SJCRH30 (cell line): ENCODE results near the gene RNF114. TPM values are rescaled to one million over a fixed set of nuclear protein-coding genes. Genes with fewer than 3 reads are reported as not detected.
"Not testable (repeated sequence)": the region's sequence is repeated elsewhere in the genome, so short reads cannot be mapped to it uniquely, and the experiment has no call there.

ENCODE experiments used
- DNase-seq, 2 experiments: peaks; one replicate each; pipeline ENCODE4 v3.0.0-alpha.2; 2015 to 2020
- H3K27ac ChIP-seq: fragments of 250-450 bp; sonication (Bioruptor Pico); 2 replicates; pipeline ENCODE4 v1.5.1; 2020; ENCODE audit warnings: mild to moderate bottlenecking, moderate library complexity
- H3K27me3 ChIP-seq: fragments of 250-450 bp; sonication (Bioruptor Pico); 2 replicates; pipeline ENCODE4 v1.5.1; 2020; ENCODE audit warnings: mild to moderate bottlenecking, moderate library complexity
- H3K36me3 ChIP-seq: fragments of 250-450 bp; sonication (Bioruptor Pico); 2 replicates; pipeline ENCODE4 v1.5.1; 2020; ENCODE audit warnings: mild to moderate bottlenecking, moderate library complexity
- H3K4me1 ChIP-seq: fragments of 250-450 bp; sonication (Bioruptor Pico); 2 replicates; pipeline ENCODE4 v1.5.1; 2020; ENCODE audit warnings: mild to moderate bottlenecking, moderate library complexity
- H3K4me3 ChIP-seq: fragments of 250-450 bp; sonication (Bioruptor Pico); 2 replicates; pipeline ENCODE4 v1.5.1; 2020; ENCODE audit warnings: mild to moderate bottlenecking, moderate library complexity
- H3K9me3 ChIP-seq: fragments of 250-450 bp; sonication (Bioruptor Pico); replicated peaks from 2 replicates; pipeline ENCODE4 v1.5.1; 2020; ENCODE audit warnings: mild to moderate bottlenecking, moderate library complexity
- total RNA-seq: library from RNA; depleted of rRNA; stranded (reverse); fragments of >200 nt; shearing (Covaris generic); gene quantifications from 2 replicates; pipeline ENCODE4 v1.2.3, GENCODE V29; 2014; rRNA removed

RNF114 gene
- total RNA-seq, 1 experiment from 2014 or later, result 108 TPM

- no peak overlapping the region for H3K4me3 ChIP-seq
- peak overlapping the region; percentile 57 for H3K27ac ChIP-seq
- DNase-seq, result peak; percentile 86 to 89
Measured at GRCh38 chr20:49989234-49990065, 53.3 kb downstream of the RNF114 start.

GRCh38 chr20:49990271-49990720 lies 54.1 kb downstream of the RNF114 start:
- H3K27me3 ChIP-seq, result no peaks in the 10 kb centered on the region
- no peaks in the 10 kb centered on the region for H3K9me3 ChIP-seq
- H3K27ac ChIP-seq, result peak overlapping the region; percentile 57; the same call in 1 of the 2 replicates
- H3K4me3 ChIP-seq, result no peak overlapping the region
- H3K4me1 ChIP-seq, result peaks cover 59% of the 10 kb centered on the region
- peaks cover 40% of the 10 kb centered on the region for H3K36me3 ChIP-seq
- DNase-seq, result peak in 1 of 2 experiments; percentile 58

More at GRCh38 chr20:49989234-49990065, 53.3 kb downstream of the RNF114 start:
- no peaks in the 10 kb centered on the region for H3K27me3 ChIP-seq
- peaks cover 49% of the 10 kb centered on the region for H3K36me3 ChIP-seq
- H3K9me3 ChIP-seq, result no peaks in the 10 kb centered on the region
- H3K4me1 ChIP-seq, result peaks cover 67% of the 10 kb centered on the region

- Histone ChIP-seq H3K4me1 (peaks cover 35% of the 10 kb centered on the region), H3K27ac (no peak overlapping the region), H3K36me3 (peaks cover 11% of the 10 kb centered on the region), H3K27me3 (no peaks in the 10 kb centered on the region; the same call in 1 of the 2 replicates), H3K4me3 (no peak overlapping the region), H3K9me3 (no peaks in the 10 kb centered on the region)
- DNase-seq, result no peak
Measured at GRCh38 chr20:49993301-49993751, 57.1 kb downstream of the RNF114 start.

GRCh38 chr20:49995586-49995985 lies 59.4 kb downstream of the RNF114 start:
- Histone ChIP-seq H3K36me3 (no peaks in the 10 kb centered on the region), H3K4me1 (peaks cover 17% of the 10 kb centered on the region; the same call in 1 of the 2 replicates), H3K4me3 (no peak overlapping the region), H3K9me3 (no peaks in the 10 kb centered on the region), H3K27me3 (no peaks in the 10 kb centered on the region; the same call in 1 of the 2 replicates), H3K27ac (no peak overlapping the region)
- DNase-seq, result no peak

GRCh38 chr20:49998478-49999188 lies 62.4 kb downstream of the RNF114 start:
- H3K27ac ChIP-seq, H3K4me3 ChIP-seq, H3K27me3 ChIP-seq, DNase-seq, H3K9me3 ChIP-seq, H3K36me3 ChIP-seq: not testable (repeated sequence)
- peaks cover 19% of the 10 kb centered on the region; the same call in 1 of the 2 replicates for H3K4me1 ChIP-seq

GRCh38 chr20:49999329-49999728 lies 63.1 kb downstream of the RNF114 start:
- Histone ChIP-seq H3K27ac (no peak overlapping the region), H3K4me3 (no peak overlapping the region), H3K9me3 (no peaks in the 10 kb centered on the region), H3K27me3 (no peaks in the 10 kb centered on the region; the same call in 1 of the 2 replicates), H3K4me1 (peaks cover 15% of the 10 kb centered on the region; the same call in 1 of the 2 replicates), H3K36me3 (no peaks in the 10 kb centered on the region)
- no peak for DNase-seq

- H3K9me3 ChIP-seq, H3K36me3 ChIP-seq, H3K27me3 ChIP-seq, DNase-seq, H3K4me3 ChIP-seq, H3K27ac ChIP-seq: not testable (repeated sequence)
- peaks cover 15% of the 10 kb centered on the region; the same call in 1 of the 2 replicates for H3K4me1 ChIP-seq
Measured at GRCh38 chr20:50000548-50001222, 64.5 kb downstream of the RNF114 start.

- H3K4me3 ChIP-seq, result no peak overlapping the region
- H3K4me1 ChIP-seq, result peaks cover 15% of the 10 kb centered on the region; the same call in 1 of the 2 replicates
- H3K36me3 ChIP-seq, result no peaks in the 10 kb centered on the region
- no peak overlapping the region for H3K27ac ChIP-seq
- no peaks in the 10 kb centered on the region; the same call in 1 of the 2 replicates for H3K27me3 ChIP-seq
- no peaks in the 10 kb centered on the region for H3K9me3 ChIP-seq
- DNase-seq, result no peak
Measured at GRCh38 chr20:50001784-50002311, 65.7 kb downstream of the RNF114 start.

GRCh38 chr20:50003253-50003656 lies 67.1 kb downstream of the RNF114 start:
- no peak for DNase-seq
- no peak overlapping the region for H3K27ac ChIP-seq
- peaks cover 18% of the 10 kb centered on the region; the same call in 1 of the 2 replicates for H3K4me1 ChIP-seq
- no peaks in the 10 kb centered on the region for H3K27me3 ChIP-seq
- no peak overlapping the region for H3K4me3 ChIP-seq
- no peaks in the 10 kb centered on the region for H3K36me3 ChIP-seq
- H3K9me3 ChIP-seq, result no peaks in the 10 kb centered on the region

Other genes with a start within 250 kb of the RNF114 start
- 79.6 and 81.1 TPM in 2 replicates for gene B4GALT5, start 222.5 kb upstream of the RNF114 start, total RNA-seq
- gene SLC9A8, start 123.6 kb upstream of the RNF114 start, total RNA-seq, result 7.4 and 10.2 TPM in 2 replicates
- 8.2 and 8.3 TPM in 2 replicates for gene SPATA2, start 20.9 kb upstream of the RNF114 start, total RNA-seq
- gene SNAI1, start 46.6 kb downstream of the RNF114 start, total RNA-seq, result 29.7 and 30.7 TPM in 2 replicates
- gene UBE2V1, start 176.8 kb downstream of the RNF114 start, total RNA-seq, result 216 and 249 TPM in 2 replicates
- 67.7 TPM in 2 replicates for gene PEDS1, start 217.3 kb downstream of the RNF114 start, total RNA-seq